NB4 (cell line): ENCODE results near the gene TMEM109.

Source experiments
- DNase-seq: peaks from one replicate; pipeline ENCODE4 v3.0.0; 2010; ENCODE audit warnings: low read depth
- H3K4me3 ChIP-seq: one replicate; pipeline ENCODE4 v1.5.1; 2011; ENCODE audit warnings: mild to moderate bottlenecking, low read depth, low read length, moderate library complexity
- MYC ChIP-seq: IDR thresholded peaks from 2 replicates; pipeline ENCODE4 v1.6.1; 2011; ENCODE audit warnings: low read depth, low read length
- POLR2A ChIP-seq: IDR thresholded peaks from 2 replicates; pipeline ENCODE4 v1.6.1; 2011; ENCODE audit warnings: mild to moderate bottlenecking; ENCODE audit not compliant: insufficient read length; ENCODE audit errors: extremely low read depth
- TF ChIP-seq, protein P1 (sequence below): IDR thresholded peaks from one replicate; pipeline ENCODE4 v1.5.1; 2012; ENCODE audit warnings: low read depth, low read length
- TF ChIP-seq, protein P2 (sequence below): IDR thresholded peaks from 2 replicates; pipeline ENCODE4 v1.6.1; 2011; ENCODE audit warnings: low read depth, low read length

TMEM109 gene

DNA sequence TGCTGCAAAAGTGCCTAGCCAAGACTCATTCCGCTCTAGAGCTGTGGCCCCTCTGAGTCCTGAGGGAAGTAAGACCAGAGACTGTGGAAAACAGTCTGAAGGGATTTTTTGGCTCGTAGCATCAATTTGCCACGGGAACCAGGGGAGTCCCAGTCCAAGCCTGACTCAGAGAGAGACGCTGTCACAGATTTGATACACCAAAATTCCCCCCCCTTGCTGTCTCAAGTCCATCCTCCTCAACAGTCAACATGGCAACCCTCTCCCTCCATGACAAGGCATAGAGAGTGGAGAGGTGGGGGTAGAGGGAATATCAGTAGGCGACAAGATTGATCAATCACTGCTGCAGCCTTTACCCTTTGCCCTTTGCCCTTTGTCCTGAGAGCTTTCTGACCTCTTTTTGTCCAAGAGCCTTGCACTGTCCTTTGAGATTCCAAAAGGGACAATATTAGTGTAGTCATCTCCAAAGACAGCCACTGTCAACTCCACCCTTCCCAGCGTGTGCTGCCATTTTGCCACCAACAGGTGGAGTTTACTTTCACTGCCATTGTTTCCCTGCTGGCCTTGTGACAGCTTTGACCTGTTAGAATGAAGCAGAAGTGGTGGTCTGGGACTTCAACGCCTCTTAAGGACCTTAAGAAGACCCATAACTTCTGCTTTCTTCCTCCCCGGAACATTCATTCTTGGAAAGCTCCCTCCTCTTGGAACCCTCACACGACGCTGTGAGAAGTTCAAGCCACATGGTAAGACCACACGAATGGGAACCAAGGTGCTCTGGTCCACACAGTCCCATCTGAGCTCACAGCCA, 30.7 kb downstream of the TMEM109 start:
- no peak overlapping the region for H3K4me3 ChIP-seq
- TF ChIP-seq MYC = no peak
- TF ChIP-seq, protein P1, sequence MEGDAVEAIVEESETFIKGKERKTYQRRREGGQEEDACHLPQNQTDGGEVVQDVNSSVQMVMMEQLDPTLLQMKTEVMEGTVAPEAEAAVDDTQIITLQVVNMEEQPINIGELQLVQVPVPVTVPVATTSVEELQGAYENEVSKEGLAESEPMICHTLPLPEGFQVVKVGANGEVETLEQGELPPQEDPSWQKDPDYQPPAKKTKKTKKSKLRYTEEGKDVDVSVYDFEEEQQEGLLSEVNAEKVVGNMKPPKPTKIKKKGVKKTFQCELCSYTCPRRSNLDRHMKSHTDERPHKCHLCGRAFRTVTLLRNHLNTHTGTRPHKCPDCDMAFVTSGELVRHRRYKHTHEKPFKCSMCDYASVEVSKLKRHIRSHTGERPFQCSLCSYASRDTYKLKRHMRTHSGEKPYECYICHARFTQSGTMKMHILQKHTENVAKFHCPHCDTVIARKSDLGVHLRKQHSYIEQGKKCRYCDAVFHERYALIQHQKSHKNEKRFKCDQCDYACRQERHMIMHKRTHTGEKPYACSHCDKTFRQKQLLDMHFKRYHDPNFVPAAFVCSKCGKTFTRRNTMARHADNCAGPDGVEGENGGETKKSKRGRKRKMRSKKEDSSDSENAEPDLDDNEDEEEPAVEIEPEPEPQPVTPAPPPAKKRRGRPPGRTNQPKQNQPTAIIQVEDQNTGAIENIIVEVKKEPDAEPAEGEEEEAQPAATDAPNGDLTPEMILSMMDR = peak; percentile 37
- peak; percentile 63 for DNase-seq

DNA sequence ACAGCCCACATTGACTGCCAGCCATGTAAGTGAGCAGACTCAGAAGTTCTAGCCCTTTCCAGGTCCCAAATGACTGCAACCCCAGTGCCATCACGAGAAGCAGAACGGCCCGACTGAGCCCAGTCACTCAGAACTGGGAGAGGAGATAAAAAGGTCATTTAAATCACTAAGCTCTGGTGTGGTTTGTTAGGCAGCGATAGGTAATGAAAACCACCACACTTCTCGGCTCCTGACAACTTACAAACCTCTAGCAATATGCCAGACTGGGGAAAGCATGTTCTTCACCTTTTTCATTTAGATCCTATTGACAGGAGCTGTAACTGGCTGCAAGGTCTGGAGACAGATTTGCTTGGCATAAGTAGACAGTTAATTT, 31.3 kb downstream of the TMEM109 start:
- H3K4me3 ChIP-seq = no peak overlapping the region
- DNase-seq = no peak
- TF ChIP-seq POLR2A (no peak), MYC (no peak)
- TF ChIP-seq, protein P2, sequence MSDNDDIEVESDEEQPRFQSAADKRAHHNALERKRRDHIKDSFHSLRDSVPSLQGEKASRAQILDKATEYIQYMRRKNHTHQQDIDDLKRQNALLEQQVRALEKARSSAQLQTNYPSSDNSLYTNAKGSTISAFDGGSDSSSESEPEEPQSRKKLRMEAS = no peak
- TF ChIP-seq, protein P1 = no peak

DNA sequence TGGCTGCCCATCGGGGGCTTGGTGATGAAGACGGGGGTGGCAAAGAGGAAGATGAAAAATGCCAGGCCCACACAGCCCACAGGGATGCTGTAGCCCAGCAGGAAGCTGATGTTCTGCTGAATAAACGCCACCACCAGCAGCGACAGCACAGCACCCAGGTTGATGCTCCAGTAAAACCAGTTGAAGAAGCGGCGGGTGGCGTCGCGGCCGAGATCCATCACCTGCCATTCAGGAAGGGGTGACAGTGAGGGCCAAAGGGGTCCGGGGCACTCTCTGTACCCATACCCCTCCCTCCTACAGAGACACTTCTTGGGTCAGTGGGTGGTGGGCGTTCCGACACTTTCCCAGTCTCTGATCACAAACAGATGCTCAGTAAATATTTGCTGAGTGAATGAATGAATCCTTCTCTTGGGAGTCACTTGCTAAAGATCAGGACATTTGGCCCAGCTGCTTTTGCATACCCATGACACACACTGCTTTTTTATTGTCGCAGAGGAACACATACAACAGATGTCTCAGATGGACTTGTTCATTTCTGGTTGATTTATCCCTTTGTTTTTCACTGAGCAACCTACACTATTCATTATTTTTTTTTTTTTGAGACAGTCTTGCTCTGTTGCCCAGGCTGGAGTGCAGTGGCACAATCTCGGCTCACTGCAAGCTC, 32.8 kb downstream of the TMEM109 start:
- no peak for DNase-seq
- no peak overlapping the region for H3K4me3 ChIP-seq
- TF ChIP-seq, protein P2 = no peak
- no peak for TF ChIP-seq POLR2A
- TF ChIP-seq, protein P1 = no peak
- no peak for TF ChIP-seq MYC

DNA sequence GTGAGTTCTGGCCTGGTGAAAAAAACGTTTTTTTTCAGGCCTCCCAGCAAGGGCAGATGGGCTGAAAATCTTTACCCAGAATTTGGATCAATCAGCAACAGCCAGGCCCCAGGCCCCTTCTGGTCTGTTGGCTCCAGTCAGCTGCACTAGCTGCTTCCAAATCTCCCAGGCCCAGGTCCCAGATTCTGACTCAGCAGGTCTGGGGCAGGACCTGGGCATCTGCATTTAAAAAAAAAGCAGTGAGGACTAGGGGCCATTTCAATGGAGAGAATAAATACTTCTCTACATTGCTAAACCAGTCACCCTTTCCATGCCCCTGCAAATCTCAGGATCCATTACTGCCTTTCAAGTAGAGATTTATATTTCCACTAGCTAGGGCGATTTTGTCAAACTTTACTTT, 33.7 kb downstream of the TMEM109 start:
- TF ChIP-seq MYC (no peak), POLR2A (no peak)
- TF ChIP-seq, protein P1 = no peak
- TF ChIP-seq, protein P2 = no peak
- no peak overlapping the region for H3K4me3 ChIP-seq
- DNase-seq = no peak

DNA sequence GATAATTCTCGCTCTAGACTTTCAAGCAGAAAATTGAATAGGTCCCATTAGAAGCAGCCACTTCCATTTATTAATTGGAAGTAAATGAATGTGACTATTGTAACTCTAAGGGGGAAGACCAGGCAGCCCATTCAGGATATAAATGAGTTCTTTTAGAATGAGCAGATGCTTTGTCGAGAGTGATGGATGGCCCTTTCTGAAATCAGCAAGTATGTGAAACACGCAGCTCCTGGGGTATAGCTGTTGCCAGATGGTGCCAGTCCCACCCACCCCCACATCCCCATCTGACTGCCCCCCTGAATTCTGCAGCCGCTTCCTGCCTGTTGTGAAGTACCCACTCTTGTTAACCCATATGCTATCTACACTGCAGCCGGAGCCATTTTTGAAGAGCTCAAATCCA, 34.3 kb downstream of the TMEM109 start:
- TF ChIP-seq, protein P1 = no peak
- TF ChIP-seq POLR2A (no peak), MYC (no peak)
- TF ChIP-seq, protein P2 = no peak
- no peak for DNase-seq
- H3K4me3 ChIP-seq = no peak overlapping the region
